ENCODE data around the gene OSGIN1. TPM values are rescaled to one million over a fixed set of nuclear protein-coding genes. Genes with fewer than 3 reads are reported as not detected.
A peak's percentile ranks its signal among the peaks of the same experiment; 100 is the strongest.

OSGIN1 gene, protein sequence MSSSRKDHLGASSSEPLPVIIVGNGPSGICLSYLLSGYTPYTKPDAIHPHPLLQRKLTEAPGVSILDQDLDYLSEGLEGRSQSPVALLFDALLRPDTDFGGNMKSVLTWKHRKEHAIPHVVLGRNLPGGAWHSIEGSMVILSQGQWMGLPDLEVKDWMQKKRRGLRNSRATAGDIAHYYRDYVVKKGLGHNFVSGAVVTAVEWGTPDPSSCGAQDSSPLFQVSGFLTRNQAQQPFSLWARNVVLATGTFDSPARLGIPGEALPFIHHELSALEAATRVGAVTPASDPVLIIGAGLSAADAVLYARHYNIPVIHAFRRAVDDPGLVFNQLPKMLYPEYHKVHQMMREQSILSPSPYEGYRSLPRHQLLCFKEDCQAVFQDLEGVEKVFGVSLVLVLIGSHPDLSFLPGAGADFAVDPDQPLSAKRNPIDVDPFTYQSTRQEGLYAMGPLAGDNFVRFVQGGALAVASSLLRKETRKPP
- 18.6 and 21.8 TPM in 2 replicates for total RNA-seq (2022)
- Bru-seq, nascent RNA, result percentile 61 among the genes with signal in this experiment
- BruChase-seq, experiment 1, labeled RNA remaining after a 2-hour chase, result percentile 57 among the genes with signal in this experiment
- BruChase-seq, experiment 2, labeled RNA remaining after a 6-hour chase, result percentile 49 among the genes with signal in this experiment
- long read RNA-seq, transcript OSGIN1-203 (6 exons, 1,940 nt), result major isoform, 21 of 24 reads
- long read RNA-seq, partial matches to known transcripts, result 1 of 24 reads
- long read RNA-seq, other reads (novel, unspliced or antisense), result 2 of 24 reads

DNA sequence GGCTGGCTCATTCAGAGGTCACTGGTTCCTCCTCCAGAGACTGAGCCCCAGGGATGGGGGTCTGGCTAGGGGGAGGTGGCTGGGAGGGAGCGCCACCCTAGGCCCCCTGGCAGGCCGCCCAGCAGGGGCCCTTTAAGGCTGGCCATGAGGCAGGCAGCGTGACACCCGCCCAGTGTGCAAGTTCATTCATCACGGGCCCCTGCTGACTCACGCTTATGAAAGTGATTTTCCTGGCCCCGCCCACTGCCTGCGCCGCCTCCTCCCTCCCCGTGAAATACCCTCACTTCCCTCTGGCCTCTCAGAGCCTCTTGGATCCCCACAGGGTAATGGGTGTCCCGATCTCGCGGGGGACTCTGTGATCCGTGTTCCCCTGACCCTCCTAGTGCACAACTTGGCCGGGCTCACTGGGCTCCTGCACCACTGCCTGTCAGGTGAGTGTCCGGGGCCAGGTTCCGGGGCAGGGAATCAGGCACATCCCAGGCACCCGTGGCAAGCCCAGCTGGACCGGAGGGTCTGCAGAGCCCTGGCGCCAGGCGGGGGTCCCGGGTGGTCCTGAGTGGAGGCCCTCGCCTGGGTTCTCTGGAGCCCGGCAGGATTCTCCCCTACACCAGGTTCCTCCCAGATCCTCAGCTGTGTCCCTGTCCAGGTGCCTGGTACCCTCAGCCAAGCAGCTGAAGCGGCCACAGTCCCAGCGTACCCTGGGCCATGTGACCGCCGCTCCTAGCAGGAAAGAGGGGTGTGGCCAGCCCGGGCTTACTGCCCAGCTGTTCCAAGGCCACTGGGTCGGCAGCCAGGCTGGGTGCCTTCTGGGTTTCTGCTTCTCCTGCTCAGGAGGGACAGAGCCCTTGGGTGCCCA lies at the start of gene OSGIN1:
OSGIN1 (plus strand) TSS at position 301 of the 856 bp plus-strand sequence. CDS start 4,432 bp downstream, outside the sequence.
- no peaks in the 10 kb centered on the region for H3K9me3 Mint-ChIP-seq (ENCODE audit: unreplicated experiment)
- Histone ChIP-seq H3K4me1 (peaks cover 22% of the 10 kb centered on the region), H3K27me3 (replicated peaks; ENCODE audit: control insufficient read depth, insufficient read depth, low read length) (no peaks in the 10 kb centered on the region), H3K4me3 (ENCODE audit: low read depth, low read length) (peak within 1 kb of the TSS; percentile 68), H3K9me3 (no peaks in the 10 kb centered on the region), H3K36me3 (ENCODE audit: control insufficient read depth, insufficient read depth, low read length) (no peaks in the 10 kb centered on the region)
- H3K27me3 Mint-ChIP-seq (ENCODE audit: insufficient read depth, unreplicated experiment), result no peaks in the 10 kb centered on the region
- H3K4me3 Mint-ChIP-seq (ENCODE audit: unreplicated experiment), result peak within 1 kb of the TSS; percentile 94
- CTCF ChIA-PET, result interaction anchor here (0.7 to 2.4 kb wide), 12 partner anchors 10 to 219 kb away, joined by 3 to 44 read pairs (median 5); partner anchors contain the start of gene SLC38A8
- DNase-seq, result peak; percentile 92
- BruUV-seq (replicated peaks), result no TSS peak
- peak within 1 kb of the TSS; percentile 94 for H3K27ac Mint-ChIP-seq (ENCODE audit: unreplicated experiment)
- peaks cover 12% of the 10 kb centered on the region for H3K4me1 Mint-ChIP-seq (ENCODE audit: low read depth, unreplicated experiment)
- TF ChIP-seq, protein P1, sequence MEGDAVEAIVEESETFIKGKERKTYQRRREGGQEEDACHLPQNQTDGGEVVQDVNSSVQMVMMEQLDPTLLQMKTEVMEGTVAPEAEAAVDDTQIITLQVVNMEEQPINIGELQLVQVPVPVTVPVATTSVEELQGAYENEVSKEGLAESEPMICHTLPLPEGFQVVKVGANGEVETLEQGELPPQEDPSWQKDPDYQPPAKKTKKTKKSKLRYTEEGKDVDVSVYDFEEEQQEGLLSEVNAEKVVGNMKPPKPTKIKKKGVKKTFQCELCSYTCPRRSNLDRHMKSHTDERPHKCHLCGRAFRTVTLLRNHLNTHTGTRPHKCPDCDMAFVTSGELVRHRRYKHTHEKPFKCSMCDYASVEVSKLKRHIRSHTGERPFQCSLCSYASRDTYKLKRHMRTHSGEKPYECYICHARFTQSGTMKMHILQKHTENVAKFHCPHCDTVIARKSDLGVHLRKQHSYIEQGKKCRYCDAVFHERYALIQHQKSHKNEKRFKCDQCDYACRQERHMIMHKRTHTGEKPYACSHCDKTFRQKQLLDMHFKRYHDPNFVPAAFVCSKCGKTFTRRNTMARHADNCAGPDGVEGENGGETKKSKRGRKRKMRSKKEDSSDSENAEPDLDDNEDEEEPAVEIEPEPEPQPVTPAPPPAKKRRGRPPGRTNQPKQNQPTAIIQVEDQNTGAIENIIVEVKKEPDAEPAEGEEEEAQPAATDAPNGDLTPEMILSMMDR (IDR thresholded peaks at IDR 0.05; ENCODE audit: insufficient read depth in 1 of 2, low read depth in 1 of 2, low read length in 1 of 2, severe bottlenecking in 1 of 2, unreplicated experiment in 1 of 2), result no peak
- intact Hi-C loops (cut with micrococcal nuclease; ENCODE audit: unreplicated experiment), result loop anchor here (1.0 kb wide), 2 partner anchors 27 to 54 kb away; partner anchors contain the start of gene MLYCD
- POLR2A ChIA-PET, result interaction anchor here (1.3 to 2.9 kb wide), 2 partner anchors 25 to 54 kb away, joined by 6 to 31 read pairs; partner anchors contain the start of gene MLYCD
- peaks cover 21% of the 10 kb centered on the region for H3K36me3 Mint-ChIP-seq (ENCODE audit: insufficient read depth, unreplicated experiment)

DNA sequence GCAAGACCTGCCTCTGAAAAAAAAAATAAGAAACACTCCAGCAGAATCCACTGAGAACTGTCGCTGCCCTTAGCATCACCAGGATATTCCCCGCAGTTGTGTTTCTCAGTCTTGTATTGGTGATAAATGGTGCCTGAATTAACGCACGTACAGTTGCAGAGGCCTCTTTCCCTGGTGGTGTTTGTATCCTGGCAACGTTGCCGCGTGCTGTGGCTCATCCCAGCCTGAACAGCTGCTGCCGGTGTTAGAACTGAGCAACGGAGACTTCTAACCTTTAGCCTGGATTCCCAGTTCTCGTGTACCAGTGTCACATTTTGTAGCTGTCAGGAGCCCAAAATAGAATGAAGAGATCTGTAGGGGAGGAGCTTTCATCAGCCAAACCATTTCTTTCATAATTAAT lies 49.3 kb upstream of the OSGIN1 start:
- Mint-ChIP-seq H3K27ac (ENCODE audit: unreplicated experiment) (no peak overlapping the region), H3K27me3 (ENCODE audit: insufficient read depth, unreplicated experiment) (no peaks in the 10 kb centered on the region), H3K4me1 (ENCODE audit: low read depth, unreplicated experiment) (peaks cover 5% of the 10 kb centered on the region), H3K4me3 (ENCODE audit: unreplicated experiment) (no peak overlapping the region), H3K36me3 (ENCODE audit: insufficient read depth, unreplicated experiment) (peaks cover 21% of the 10 kb centered on the region), H3K9me3 (ENCODE audit: unreplicated experiment) (no peaks in the 10 kb centered on the region)
- Histone ChIP-seq H3K27me3 (replicated peaks; ENCODE audit: control insufficient read depth, insufficient read depth, low read length) (no peaks in the 10 kb centered on the region), H3K36me3 (ENCODE audit: control insufficient read depth, insufficient read depth, low read length) (no peaks in the 10 kb centered on the region; the same call in 1 of the 2 replicates), H3K4me3 (ENCODE audit: low read depth, low read length) (no peak overlapping the region), H3K9me3 (no peaks in the 10 kb centered on the region), H3K4me1 (0 out of 2 replicates have a peak, but pooled peaks cover 4% of the 10 kb centered on the region)
- intact Hi-C loops (cut with micrococcal nuclease; ENCODE audit: unreplicated experiment), result no loop called here
- CTCF ChIA-PET, result interaction anchor here (0.6 to 1.3 kb wide), 2 partner anchors 23 to 1963 kb away, joined by 3 to 5 read pairs; no protein-coding TSS in a partner anchor
- TF ChIP-seq, protein P1 (IDR thresholded peaks at IDR 0.05; ENCODE audit: insufficient read depth in 1 of 2, low read depth in 1 of 2, low read length in 1 of 2, severe bottlenecking in 1 of 2, unreplicated experiment in 1 of 2), result no peak
- no TSS peak for BruUV-seq (replicated peaks)
- DNase-seq, result no peak
- POLR2A ChIA-PET, result no interaction called here
